CD4-positive, alpha-beta T cell treated with Interleukin-17A for 1 hour (primary cell): ENCODE results near the gene MAPK9.

Source experiments
- DNase-seq: peaks from one replicate; pipeline ENCODE4 v3.0.0-alpha.2; 2020

Gene MAPK9

DNA sequence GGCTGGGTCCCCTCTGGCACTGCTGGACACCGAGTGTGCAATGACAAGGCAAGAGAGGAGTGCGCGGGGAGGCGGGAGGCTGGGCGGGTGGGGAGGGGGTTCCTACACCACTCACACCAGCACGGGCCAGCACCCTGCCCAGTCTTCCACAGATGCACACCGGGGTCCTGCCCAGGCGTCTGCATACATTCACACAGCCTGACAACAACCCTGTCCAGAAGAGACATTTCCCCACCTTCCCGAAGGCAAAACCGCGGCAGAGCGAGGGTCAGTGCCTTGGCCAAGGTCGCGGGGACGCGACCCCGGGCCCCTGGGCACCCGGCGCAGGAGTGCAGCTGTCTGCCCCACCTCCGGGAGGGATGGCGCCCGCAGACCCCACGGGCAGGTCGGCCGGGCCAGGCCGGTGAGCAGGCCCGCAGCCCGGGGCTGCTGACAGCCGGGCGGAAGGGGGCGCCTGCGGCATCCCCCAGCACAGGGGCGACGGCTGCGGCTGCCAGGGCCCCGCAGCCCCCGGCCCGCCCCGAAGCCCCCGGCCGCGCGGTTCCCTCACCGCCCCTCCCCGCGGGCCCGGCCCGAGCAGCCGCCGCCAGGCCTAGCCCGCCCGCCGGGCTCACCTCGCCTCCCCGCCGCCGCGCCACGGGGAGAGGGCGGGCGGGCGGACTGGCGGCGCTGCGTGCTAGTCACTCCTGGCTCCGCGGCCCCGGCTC is 496 bp downstream of the MAPK9 start:
- no peak for DNase-seq

DNA sequence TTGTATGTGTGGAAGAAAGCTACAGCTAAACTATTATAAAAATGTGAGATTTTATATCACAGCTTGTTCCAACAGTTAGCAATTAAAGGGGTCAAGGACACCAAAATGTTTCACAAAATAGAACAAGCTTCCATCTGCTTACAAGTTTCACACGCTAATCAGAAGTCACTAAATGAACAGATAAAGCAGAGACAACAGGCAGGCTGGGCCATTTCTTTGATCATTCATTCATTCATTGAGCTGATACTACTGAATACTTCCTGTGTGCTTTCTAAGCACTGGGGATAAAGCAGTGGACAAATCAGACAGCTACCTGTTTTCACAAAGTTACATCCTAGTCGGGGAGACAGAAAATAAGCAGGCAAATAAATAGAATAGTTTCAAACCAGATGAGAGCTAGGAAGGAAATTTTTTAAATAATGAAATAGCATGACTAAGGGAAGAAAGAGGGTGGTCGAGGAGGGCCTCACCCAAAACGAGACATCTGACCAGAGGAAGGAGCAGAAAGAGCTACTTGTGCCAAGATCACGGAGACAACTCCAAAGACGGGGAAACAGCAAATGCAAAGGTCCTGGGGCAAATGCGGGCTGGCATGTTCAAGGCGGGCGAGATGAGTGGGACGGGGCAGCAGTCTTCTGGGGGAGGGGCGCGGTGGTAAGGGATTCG is 1.2 kb downstream of the MAPK9 start:
- DNase-seq, result no peak

DNA sequence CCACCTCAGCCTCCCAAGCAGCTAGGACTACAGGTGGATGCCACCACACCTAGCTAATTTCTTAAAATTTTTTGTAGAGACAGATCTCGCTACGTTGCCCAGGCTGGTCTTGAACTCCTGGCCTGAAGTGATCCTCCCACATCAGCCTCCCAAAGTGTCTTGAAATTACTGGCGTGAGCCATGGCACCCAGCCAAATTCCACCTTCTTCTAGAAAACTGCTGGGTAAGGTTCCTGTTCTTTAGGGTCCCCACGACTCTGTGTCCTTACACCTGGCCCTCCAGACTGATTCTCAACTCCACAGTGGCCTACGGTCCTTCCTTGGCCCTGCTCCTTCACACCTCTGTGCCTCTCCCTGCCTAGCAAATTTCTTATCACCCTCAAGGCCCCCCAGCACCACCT is 1.9 kb downstream of the MAPK9 start:
- no peak for DNase-seq

DNA sequence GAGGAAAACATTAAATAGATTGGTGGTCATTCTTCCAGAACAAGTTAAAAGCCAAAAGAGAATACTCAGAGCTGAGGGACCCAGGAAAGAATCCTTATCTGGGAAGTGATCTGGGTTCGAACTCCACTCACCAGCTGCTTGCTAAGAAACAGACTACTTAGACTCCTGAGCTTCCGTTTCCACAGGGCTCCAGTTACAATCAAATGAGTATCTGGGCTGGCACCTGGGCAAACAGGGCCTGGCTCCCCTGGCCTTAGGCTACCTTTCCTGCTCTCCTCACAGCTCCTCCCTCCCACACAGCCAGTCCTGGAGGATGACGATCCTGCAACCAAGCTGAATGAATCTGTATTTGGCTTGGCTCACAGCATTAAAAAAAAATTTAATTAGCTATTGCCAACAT is 2.5 kb downstream of the MAPK9 start:
- DNase-seq, result no peak

DNA sequence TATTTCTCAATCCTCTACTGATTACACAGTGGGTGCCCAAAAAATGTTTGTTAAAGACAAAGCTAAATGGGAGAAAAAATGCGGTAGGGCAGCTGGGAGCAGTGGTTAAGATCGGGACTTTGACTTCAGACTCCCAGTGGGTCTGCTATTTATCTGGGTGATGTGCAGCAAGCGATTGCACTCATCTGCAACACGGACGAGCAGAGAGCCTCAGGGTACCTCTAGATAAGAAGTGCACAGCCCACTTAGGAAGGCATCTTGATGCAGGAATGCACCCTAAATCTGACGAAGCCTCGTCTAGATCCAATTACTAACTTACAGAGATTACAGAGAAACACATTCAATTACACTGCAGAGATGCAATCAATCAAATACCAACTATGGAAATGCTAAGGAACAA is 4.0 kb downstream of the MAPK9 start:
- DNase-seq, result no peak

DNA sequence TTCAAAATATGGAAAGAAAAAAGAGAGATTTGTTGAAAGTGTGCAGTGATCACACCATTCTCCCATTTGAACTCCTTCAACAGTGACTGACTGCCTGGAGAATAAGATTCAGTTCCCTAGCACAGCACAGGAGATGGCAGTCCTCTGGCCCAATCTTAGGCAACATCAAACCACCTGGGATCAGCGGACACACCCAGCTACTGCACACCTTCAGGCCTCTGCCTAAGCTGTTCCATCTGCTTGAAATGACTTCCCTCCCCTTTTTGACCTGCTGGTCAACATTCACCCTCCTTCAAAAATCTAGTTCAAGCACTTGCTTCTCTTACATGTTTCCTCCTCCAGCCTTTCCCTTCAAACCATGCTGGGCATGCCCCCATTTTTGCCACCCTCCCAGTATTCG is 4.5 kb downstream of the MAPK9 start:
- DNase-seq, result no peak

DNA sequence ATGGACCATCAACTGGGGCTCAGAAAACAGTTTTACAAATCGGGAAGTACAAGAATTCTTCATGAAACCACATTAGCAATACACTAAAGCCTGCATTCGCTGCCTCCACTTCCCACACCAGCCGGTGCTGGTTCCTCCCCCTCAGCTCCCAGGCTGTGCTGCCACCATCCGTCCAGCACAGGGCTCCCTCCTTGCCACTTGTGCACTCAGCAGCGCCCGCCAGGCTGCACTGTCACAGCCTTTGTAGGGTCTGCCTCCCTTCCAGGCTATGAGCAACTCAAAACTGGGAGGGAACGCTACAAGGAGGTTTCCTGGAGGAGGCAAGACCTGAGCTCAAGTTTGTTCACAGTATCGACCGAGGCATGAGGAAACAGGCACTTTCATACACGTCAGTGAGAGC is 7.7 kb downstream of the MAPK9 start:
- DNase-seq, result no peak

DNA sequence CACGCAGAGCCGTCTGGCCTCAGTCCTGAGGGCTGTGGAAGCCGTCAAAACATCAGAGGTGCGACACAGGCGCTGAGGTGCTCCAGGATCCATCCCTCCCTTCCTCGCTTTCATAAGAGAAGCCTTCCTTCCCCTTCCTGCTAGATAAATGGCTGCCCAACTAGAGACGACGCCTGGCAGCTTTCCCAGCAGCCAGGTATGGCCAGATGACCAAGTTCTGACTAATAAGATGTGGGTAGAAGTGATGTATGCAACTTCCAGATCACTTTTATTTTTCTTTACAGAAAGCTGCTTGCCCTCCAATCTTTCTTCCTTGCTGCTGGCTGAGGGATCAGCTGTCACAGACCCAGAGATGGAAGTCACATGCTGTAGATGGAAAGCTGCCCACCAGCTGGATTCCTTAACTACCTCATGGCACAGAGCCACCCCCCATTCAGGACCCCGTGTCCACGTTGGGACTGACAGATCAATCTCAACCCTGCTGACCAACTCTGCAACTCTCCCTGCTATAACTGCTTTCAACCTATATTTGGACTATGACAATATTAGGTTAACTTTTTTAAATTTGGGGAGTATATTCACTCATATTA is 8.8 kb downstream of the MAPK9 start:
- DNase-seq, result no peak

DNA sequence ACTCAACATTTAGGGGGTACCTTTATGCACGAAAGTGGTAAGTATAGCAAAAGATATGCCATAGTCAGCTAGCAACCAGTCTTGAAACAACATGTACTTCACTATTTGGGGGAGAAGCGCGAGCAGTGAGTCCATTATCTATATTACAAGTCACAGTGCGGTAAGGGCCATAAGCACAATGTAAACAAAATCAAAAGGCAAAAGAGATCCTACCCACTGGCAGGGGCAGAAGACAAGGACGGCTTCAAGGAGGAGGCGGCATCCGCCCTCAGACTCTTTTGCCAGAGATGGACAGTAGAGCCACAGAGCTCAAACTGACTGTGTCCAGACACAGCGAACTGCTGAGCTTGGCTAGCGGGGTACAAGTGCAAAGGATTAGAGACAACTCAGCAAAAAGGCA is 9.6 kb downstream of the MAPK9 start:
- DNase-seq, result no peak

DNA sequence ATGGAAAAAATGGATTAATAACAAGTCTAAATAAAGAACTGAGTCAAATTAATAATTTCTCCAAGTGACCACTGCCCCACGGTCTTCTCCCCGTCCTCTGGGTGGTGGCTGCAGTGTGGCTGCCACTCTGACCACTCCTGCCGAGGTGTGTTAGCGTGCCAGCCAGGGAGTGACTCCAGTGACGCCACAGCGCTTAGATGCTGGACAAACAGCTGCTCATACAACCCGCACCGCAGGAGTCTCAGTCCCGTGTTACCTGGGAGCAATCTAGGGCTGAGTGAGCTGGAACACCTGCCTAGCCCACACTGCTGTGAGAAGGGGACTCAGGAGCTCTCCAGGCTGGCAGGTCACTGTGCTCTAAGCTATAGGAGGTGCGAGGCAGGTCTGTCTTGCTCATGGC is 10.2 kb downstream of the MAPK9 start:
- DNase-seq, result no peak

DNA sequence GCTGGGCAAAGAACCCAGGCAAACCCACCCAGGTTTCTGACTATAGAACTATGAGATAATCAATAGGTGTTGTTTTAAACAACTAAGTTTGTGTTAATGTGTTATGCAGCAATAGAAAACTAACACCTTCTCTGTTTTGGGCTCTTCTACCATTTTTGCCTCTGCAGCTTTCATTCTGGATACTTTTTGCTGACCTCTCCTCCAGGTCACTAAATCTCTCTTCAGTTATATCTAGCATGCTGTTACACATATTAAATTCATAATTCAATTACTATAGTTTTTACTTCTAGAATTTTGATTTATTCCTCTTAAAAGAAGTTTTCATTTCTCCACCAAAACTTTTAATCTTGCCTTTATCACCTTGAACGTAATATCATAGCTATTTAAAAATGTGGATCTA is 17.2 kb downstream of the MAPK9 start:
- DNase-seq, result no peak

DNA sequence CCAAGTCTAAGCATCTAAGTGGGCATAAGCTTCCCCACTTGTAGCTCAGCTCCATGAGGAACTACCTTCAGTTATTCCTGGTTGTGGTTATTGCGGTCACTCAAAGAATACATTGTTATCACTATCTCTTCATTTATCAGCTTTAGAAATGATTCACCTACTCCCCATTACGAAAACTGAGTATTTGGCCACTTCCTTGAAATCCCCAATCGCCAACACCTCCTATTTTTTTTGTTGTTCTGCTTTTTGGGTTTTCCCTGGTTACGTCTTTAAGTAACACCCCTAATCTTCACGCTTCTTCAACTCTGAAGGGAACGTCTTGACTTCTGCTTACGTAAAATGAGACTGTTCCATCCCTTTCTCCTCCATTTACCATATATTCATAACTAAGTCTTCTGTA is 20.7 kb downstream of the MAPK9 start:
- DNase-seq, result no peak

DNA sequence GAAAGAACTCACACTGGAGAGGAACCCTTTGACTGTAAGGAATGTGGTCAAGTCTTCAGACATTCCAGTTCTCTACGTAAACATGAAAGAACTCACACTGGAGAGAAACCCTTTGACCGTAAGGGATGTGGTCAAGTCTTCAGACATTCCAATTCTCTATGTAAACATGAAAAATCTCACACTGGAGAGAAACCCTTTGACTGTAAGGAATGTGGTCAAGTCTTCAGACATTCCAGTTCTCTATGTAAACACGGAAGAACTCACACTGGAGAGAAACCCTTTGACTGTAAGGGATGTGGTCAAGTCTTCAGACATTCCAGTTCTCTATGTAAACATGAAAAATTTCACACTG is 32.6 kb downstream of the MAPK9 start:
- DNase-seq, result no peak

DNA sequence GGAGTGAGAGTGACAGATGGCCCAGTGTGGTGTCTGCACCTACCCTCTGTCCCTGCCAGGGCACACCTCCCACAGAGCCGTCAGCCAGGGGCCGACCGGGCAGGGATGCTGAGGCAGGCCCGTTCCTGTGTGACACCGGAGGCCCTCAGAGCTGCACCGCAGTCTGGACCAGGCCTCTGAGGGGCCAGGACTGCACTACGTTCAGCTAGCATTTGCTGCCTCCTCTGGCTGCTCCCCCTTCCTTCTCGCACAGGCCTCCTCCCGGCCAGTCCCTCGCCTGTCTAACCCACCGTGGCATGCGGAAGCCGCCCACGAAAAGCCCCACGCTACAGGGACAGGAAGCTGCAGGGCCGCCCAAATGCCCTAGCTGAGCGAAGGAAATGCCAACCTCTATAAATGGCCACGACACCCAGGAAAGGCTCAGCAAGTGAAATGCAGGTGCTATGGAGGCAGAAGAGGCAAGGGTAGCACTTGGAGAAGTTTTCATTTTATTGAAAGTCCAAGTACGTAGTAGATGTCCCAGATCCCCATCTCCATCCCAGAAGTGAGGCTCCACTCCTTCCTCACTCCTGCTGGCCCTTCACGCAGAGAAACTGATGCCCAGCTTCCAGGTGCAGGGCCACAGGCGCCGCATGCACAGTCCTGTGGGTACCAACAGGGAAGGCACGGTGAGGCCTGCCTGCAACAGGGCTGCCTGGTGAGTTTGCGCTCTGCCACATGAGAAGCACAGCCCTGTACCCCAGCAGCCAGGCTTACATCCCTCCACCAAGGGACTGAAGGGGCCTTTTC is 38.7 kb downstream of the MAPK9 start:
- no peak for DNase-seq

DNA sequence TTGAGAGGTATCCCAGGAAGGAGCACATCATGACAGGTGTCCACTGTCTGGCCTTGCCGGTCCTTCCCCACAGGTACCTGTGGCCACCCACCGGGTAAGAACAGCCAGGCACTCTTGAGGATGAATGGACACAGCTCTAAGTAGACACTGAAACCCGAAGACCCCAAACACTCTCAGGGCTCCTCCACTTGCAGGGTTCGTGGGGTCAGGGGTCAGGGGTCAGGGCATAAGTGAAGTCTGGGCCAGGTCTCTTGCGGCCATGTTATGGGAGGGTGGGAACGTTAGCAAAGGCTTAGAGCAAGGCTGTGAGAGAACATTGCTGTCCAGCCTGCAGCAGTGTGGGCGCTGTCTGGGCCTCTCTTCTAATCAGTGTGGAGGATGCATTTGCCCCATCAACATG is 40.0 kb downstream of the MAPK9 start:
- no peak for DNase-seq

DNA sequence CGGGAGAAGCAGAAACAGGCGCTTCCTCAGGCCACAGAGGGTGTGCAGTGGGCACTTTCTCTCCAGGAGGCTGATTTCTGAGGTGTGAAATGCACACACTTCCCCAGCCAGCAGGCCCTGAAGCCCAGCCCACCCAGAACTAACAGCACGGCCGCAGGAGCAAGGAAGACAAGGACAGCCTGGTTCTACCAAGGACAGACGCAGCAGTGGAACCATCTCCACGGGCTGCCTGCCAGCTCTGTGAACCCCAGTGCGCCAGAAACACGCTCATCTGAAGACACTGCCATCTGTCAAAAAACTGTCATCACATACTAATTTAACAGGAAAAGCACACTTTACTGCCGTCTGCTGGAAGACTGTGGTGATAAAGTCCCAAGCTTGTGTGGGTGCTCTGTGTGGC is 40.7 kb downstream of the MAPK9 start:
- DNase-seq, result no peak

DNA sequence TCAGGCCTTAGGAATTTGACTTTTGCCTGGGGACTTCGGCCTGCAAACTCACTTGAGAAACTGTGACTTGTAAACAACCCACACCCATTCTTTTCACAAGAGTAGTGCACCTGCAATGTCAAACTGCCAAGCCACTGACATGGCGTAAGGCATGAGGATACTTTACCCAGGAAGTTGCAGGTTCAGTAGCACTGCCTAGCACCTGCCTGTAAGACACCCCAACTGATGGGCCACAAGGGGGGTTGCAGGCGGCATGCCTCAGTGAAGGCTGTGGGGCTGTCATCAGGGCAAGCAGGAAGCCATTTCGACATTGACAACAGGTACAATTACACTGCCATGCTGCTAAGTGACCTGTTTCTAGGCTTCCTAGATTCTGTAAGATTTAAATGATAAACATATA is 41.6 kb downstream of the MAPK9 start:
- no peak for DNase-seq

DNA sequence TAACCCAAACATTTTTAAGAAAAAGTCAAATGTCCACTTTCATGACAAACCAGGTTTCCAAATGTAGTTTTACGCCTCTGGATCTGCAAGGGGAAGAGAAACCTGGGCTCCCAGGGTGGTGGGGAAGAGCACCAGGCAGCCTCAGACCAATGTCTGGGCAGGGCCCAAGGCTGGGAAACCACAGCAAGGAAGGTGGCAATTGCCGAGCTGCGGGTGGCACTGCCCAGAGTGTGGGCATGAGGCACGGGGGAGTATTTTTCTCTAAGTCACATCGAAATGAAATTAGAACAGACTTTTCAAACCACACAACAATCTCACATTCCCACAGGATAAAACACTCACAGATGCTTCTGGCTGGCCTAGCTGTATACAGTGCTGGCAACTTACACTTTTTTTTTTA is 50.3 kb downstream of the MAPK9 start:
- no peak for DNase-seq

DNA sequence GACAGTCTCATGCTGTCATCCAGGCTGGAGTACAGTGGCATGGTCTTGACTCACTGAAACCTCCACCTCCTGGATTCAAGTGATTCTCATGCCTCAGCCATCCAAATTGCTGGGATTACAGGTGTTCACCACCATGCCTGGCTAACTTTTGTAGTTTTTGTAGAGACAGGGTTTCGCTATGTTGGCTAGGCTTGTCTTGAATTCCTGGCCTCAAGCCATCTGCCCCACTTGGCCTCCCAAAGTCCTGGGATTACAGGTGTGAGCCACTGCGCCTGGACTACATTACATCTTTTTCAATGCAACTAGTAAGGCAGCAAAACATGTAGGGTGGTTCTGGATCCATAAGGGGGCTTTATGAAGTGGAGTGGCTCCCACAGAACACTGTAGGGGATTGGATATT is 53.3 kb downstream of the MAPK9 start:
- DNase-seq, result no peak

DNA sequence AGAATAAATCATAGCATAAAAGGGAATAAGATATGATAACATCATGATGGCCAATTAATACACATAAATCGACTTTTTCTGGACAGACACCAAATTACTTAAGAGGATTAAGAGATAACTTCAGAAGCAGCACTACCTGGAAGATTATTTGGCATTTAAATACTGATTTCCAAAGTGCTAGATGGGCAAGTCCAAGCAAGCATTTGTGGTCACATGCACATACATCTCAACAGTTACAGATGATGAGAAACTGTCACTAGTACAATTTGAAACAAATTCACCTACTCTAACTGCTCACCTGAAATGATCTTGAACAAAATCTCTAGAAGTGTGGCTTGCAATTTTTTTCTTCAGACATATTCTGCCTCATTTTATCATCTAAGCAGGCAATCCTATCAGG is 56.0 kb downstream of the MAPK9 start:
- no peak for DNase-seq

DNA sequence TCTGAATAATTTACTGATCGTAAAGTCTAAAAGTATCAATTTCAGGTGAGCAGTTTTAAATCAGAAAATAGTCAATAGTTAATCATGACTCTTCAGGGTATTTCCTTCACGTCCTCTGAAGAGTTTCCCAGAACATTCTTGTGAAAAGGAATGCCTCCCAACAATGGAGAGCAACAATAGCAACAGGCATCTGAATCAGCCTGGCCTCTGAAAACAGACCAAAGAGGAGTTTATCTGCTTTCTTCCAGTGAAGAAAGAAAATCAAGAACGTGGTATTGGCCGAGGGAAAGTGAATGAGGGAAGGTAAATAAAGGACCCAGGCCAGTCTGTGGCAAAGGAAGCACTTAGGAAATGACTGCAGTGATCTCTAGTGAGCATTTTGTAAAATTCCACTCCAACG is 56.8 kb downstream of the MAPK9 start:
- no peak for DNase-seq

DNA sequence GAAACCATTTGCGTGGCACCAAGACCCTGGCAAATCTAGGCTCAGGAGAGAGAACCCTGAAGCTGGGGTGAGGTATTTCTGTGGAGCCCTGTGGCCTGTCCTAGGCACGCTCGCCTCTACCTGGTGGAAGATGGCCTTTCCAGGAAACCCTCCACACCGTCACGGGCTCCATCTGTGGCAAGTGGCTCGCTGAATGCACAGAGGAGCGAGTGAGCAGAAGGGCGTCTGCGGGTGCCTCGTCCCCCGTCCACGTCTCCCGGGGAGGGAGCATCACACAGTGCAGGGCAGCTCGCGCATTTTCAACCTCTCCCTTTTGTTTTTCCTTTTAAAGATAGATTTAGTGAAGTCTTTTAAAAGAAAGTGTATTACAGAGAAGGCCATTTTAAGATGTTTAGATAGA is 57.6 kb downstream of the MAPK9 start:
- DNase-seq, result no peak

DNA sequence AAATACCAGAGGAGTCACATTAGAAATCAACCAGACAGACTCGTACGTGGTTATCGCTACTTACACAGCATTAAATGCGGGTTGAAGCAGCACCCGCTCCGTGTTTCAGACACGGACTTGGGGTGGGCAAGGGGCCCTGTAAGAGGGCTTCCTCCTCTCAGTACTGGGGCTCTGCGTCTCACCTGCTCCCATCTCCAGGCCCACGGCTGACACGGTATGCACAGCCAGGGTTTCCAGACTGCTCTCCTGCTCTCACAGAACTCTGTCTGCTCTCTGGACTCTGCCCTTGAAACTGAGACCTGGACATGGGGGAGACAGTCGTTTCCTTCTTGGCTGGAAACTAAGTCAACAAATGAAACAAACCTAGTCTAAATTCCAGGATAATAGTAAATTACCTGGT is 58.2 kb downstream of the MAPK9 start:
- no peak for DNase-seq

DNA sequence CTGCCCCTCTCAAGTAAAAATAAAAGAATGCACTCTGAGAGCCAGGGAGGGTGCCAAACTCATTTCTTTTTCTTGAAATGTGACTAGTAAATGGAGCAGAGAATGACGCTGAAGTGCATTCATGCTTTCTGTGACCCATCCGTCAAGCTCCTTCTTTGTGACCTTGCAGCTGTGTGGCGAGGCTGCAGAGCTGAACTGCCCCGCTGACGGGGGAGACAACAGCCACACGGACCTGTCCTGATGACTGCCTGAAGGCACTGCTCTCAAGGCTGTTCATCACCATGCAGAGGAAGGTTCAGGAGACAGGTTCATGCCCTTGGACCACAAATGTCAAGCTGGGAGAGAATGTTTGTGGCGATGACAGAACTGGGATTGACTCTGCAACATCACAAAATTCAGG is 61.9 kb downstream of the MAPK9 start:
- no peak for DNase-seq
